GM19397 (cell line): Measurements from ENCODE around the gene PITX1.
"Not testable (repeated sequence)": the region's sequence is repeated elsewhere in the genome, so short reads cannot be mapped to it uniquely, and the experiment has no call there.

ENCODE experiments used
- ATAC-seq: cut with Tn5 transposase; IDR thresholded peaks from one replicate; pipeline ENCODE4 v1.9.1; 2021; ENCODE audit warnings: mild to moderate bottlenecking, moderate library complexity; ENCODE audit not compliant: unreplicated experiment

PITX1 gene

DNA sequence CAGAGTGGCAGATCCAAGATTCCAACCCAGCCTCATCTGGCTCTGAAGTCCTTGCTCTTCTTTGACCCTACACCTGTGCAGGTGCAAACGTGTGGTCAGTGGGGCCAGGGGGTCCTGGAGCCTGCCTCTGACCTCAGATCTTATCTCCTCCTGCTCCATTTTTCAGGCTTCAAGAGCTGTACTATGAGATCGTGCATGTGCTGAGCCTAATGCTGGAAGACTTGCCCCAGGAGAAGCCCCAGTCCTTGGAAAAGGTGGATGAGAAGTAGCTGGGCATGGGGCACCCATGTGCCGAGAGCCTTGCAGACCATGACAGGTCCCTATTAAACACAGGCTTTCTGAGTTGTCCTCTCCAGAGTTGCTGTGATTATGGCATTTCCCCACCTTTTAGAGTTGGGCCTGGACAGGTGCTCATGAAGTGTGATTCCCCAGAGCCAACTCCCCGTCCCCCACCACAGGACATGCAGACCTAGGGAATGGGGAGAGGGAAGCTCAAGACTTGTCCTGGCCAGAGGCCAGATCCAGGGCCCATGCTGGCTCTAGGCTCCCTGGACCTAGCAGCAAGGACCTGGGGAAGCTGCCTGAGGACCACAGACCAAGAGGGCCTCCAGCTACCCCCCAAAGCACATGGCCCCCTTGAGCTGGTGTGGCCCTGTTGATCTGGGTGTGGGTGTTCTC is 22.5 kb downstream of the PITX1 start:
- ATAC-seq, result no peak

DNA sequence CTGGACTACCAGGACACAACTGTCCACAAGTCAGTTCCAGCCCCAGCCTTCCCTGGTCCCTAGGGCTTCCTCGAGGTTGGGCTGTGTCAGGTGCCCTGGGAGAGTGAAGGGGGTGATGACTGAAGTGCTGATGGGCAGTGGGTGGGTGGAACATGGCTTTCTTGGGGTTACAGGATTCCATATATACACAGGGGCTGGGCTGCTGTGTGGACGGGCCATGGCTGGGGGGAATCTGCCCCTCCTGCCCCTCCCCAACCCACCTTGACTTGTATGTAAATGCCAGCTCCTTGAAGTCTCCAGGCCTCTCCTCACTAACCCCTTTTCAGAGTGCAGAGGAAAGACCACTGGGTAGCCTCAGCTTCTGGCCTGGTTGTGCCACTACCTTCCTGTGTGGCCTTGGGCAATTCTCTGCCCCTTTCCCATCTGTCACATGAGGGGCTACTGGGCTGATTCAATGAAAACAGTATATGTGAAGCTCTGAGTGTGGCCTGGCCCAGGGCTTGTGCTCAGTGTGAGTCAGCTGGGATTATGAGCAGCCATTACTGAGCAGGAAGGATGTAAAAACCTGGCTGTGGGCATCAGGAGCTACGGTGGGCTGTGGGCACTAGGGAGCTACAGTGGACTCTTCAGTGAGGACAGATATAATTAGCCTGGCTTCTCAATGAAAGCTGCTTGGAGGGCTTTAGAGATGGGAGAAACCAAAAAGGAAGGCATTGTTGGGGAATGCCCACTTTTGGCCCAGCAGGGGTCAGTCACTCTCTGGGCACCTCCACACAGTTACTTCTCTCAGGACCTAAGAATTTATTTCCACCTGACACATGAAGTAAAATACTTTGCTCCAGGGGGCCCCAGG is 23.3 kb downstream of the PITX1 start:
- no peak for ATAC-seq

GRCh38 chr5:135009736-135010501 is 24.1 kb downstream of the PITX1 start:
- ATAC-seq, result no peak

- no peak for ATAC-seq
These were observed 24.9 kb downstream of the PITX1 start for GRCh38 chr5:135008981-135009735.

- no peak for ATAC-seq
These were observed 25.5 kb downstream of the PITX1 start for GRCh38 chr5:135008556-135008955.

DNA sequence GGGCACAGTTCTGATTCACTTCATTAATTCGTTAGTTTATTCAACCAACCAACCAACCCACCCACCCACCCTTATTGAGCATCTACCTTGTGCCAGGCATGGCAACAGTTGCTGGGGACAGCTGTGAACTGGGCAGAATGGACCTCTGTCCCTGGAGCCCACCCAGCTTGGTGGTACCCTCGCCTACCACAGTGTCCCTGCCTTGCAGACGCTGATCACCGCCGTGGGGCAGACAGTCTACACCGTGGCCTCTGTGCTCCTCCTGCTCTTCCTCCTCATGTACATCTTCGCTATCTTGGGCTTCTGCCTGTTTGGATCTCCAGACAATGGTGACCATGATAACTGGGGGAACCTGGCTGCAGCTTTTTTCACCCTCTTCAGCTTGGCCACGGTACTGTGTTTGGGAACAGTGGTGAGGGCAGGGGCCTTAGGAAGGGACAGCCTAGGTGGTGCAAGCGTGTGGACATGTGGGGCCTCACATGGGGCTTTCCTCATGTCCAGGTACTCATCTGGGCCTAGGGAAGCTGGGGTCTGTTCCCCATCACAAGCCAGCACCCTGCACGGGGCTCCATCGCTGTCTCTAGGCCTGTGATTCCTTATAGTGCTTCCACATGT is 26.2 kb downstream of the PITX1 start:
- no peak for ATAC-seq

GRCh38 chr5:135007305-135007704 is 26.7 kb downstream of the PITX1 start:
- no peak for ATAC-seq

DNA sequence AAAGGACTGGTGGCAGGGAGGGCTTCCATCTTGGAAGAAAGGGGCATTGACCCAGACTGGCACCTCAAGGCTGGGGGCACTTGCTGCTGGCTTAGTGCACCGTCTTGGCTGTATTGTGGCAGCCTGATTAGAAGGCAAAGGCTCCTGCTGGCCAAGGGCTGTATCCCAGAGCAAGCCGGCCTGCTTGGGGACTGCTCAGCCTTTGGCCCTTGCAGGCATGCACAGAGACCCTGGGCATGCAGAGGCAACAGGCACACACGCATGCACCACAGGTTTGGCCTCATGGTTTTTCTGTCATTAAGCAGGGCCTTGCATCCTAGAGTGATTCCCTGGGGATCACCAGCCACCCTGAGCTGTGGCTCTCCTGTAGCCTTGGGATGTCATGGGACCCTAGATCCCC is 29.0 kb downstream of the PITX1 start:
- no peak for ATAC-seq

DNA sequence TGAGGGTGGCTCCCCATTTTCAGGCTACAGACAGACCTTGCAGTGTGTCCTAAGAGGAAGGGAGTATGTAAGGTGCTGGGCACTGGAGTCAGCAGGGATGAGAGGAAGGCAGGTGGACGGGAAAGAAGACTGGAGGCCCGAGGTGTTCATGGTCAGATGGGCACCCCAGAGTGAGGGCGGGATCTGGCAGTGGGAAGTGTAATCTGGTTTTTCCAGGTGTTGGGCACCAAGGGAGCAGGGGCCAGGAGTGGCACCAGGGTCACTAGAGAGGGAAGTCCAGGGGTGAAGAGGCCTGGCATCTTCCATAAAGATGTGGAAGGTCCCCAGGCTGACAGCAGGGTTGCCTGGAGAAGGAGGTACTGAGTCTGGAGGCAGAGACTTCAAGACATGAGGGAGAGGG is 29.7 kb downstream of the PITX1 start:
- ATAC-seq, result no peak

GRCh38 chr5:134998068-134998467 is 36.0 kb downstream of the PITX1 start:
- not testable (repeated sequence) for ATAC-seq

GRCh38 chr5:134997015-134997414 is 37.0 kb downstream of the PITX1 start:
- ATAC-seq, result no peak

- no peak for ATAC-seq
These were observed 38.1 kb downstream of the PITX1 start for GRCh38 chr5:134995850-134996402.

DNA sequence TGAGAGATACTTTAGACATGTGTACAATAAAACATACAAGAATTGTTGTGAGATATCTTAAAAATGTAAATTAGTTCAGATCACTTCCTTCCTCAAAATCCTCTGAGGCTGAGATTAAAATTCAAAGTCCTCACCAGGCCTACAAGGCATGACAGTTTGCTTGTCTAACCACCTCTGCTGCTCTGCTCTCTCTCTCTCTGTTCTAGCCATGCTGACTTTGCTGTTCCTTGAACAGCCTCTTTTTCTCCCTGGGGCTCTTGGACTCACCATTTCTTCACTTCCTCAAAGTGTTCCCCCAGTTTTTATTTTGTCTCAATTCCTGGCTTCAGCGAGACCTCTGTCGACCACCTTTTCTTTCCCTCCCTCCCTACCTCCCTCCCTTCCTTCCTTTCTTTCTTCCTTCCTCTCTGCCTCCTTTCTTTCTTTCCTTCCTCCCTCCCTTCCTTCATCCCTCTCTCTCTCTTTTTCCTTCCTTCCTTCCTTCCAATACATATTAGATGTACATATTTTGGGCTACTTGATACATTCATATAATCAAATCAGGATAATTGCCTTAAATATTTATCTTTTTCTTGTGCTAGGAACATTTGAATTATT is 39.4 kb downstream of the PITX1 start:
- ATAC-seq, result no peak

GRCh38 chr5:134993161-134993560 is 40.9 kb downstream of the PITX1 start:
- ATAC-seq, result no peak

DNA sequence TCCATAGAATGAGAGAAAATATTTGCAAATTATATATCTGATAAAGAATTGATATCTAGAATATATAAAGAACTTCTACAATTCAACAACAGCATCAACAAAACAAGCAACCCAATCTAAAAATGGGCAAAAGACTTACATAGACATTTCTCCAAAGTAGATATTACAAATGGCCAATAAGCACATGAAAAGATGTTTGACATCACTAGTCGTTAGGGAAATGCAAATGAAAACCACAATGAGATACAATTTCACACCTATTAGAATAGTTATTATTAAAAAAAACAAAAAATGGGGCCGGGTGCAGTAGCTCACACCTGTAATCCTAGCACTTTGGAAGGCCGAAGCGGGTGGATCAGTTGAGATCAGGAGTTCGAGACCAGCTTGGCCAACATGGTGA is 41.9 kb downstream of the PITX1 start:
- no peak for ATAC-seq

DNA sequence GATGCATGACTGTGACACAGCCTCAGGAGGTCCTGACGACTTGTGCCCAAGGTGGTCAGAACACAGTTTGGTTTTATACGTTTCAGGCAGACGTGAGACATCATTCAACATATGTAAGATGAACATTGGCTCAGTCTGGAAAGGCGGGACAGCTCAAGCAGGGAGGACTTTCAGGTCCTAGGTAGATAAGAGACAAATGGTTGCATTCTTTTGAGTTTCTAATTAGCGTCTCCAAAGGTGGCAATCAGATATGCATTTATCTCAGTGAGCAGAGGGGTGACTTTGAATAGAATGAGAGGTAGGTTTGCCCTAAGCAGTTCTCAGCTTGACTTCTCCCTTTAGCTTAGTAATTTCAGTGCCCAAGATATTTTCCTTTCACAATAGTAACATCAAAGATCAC is 43.8 kb downstream of the PITX1 start:
- ATAC-seq, result not testable (repeated sequence)

DNA sequence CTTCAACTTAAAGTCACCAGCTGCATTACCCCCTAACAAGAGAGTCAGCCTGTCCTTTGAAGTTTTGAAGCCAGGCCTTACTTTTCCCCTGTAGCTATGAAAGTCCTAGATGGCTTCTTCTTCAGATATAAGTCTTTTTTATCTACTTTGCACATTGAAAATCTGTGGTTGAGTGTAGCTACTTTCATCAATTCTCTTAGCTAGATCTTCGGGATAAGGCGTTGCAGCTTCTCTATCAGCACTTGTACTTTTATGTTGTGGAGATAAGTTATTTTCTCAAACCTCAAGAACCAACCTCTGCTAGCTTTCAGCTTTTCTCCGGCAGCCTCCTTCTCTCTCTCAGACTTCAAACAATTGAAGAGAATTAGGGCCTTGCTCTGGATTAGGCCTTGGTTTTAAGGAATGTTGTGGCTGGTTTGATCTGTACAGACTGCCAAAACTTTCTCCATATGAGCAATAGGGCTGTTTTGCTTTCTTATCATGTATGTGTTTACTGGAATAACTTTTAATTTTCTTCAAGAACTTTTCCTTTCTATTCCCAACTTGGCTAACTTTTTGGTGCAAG is 44.7 kb downstream of the PITX1 start:
- no peak for ATAC-seq

DNA sequence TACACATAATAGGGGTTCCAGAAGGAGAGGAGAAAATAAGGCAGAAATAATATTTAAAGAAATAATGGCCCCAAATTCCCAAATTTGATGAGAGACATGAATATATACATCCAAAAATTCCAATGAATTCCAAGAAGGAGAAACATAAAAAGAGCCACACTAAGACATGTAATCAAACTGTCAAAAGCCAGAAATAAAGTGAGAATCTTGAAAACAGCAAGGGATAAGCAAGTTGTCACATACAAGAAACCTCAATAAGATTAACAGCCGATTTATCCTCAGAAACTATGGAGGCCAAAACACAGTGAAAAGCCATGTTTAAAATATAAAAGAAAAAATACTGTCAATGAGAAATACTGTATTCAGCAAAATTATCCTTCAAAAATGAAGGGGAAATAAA is 51.8 kb downstream of the PITX1 start:
- ATAC-seq, result no peak

- no peak for ATAC-seq
These were observed 54.6 kb downstream of the PITX1 start for GRCh38 chr5:134979416-134979815.
